HK-2 (cell line): ENCODE results near the gene PTRH2.
A peak's percentile ranks its signal among the peaks of the same experiment; 100 is the strongest.
"Not testable (repeated sequence)": the region's sequence is repeated elsewhere in the genome, so short reads cannot be mapped to it uniquely, and the experiment has no call there.

Experiments
- DNase-seq: peaks from one replicate; pipeline ENCODE4 v3.0.0-alpha.2; 2018; ENCODE audit not compliant: unreplicated experiment

The PTRH2 gene

DNA sequence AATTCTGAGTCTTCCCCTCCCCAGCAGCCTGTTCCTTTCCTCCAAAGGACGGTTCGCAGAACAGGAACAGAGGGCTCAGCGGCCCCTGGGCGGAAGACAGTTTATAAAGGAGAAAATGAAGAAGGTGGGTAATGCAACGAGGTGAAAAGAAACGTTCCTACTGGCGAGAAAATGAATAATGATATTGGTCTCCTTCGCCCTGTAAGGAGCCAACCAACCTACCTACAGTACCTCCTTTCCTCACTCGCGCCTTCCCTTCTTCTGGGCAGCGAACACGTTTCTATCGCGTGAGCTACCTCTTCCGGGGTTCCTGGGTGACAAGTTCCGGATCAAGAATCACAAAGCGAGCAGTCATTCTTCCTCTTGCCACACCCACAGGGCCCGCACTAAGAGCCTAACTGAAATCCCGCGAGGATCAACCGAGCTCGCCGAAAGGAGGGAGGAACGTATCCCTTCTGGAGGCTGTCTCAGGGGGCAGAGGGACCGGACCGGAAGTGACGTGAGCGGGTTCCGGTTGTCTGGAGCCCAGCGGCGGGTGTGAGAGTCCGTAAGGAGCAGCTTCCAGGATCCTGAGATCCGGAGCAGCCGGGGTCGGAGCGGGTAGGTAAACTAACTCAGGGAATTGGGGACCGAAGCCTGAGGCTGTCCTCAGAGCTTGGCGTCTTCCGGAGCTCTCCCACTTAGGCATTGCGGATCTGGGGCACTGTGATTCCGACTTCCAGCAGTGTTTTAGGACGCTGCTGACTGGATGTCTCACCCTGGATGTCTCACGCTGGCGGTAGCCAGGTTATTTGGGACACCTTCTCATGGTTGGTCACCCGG lies at the start of gene PTRH2, which contains the start of gene VMP1:
Gene PTRH2, minus strand, starts transcription at position 282 of the 822 bp plus-strand sequence. CDS start 9,452 bp downstream, outside the sequence.
Gene VMP1, plus strand, starts transcription at position 506 of the 822 bp plus-strand sequence. CDS start 23,793 bp downstream, outside the sequence.
- peak; percentile 98 for DNase-seq

DNA sequence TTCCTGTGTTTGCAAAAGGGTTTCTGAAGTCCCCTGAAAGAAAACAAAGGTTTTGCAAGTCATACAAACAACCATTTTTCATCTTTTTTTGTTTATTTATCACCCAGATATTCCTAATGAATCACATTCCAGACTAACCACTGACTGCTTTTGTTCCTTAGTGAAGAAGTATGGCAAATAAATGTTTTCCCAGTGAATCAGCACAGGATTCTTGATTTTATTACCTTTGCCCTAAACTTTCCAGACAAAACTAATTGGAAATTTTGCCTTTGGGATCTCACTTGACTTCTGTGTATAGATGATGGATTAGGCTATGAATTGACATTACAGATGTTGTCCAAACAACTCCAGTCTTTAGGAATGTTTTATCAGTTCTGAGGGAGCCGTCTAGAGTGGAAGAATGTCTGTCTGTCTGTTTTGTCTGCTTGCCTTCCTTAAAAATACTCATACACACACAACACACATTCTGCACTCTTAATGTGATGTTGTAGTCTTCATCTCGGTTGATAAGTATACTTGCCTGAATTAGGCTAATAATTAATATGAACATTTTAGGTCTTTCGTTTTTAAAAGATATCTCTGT lies 49.1 kb upstream of the PTRH2 start:
- DNase-seq = no peak

DNA sequence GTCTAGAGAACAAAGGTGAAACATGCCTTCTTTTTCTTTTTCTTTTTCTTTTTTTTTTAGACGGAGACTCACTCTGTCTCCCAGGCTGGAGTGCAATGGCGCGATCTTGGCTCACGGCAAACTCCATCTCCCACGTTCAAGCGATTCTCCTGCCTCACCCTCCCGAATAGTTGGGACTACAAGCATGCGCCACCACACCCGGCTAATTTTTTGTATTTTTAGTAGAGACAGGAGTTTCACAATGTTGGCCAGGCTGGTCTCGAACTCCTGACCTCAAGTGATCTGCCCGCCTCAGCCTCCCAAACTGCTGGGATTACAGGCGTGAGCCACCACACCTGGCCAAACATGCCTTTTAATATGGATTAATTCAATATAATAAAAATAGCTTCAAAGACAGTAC lies 47.8 kb upstream of the PTRH2 start:
- not testable (repeated sequence) for DNase-seq

DNA sequence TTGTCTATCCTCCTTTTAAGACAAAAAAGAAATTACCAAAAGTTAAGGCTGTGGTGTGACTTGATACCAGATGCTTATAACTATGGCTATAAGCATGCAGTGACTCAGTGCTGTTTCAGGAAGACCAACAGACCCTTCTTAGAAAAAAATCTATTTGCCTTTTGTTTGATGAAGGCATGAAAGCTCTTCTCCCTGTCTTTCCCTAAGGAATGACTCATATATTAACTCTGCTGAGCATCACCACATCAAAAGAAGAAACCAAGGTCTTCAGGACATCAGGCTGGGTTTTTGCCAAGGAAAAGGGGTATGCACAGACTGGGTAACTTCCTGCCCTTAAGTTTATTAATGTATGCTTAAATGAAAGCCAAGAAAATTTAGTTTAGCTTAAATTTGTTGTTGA lies 47.3 kb upstream of the PTRH2 start:
- peak; percentile 52 for DNase-seq

DNA sequence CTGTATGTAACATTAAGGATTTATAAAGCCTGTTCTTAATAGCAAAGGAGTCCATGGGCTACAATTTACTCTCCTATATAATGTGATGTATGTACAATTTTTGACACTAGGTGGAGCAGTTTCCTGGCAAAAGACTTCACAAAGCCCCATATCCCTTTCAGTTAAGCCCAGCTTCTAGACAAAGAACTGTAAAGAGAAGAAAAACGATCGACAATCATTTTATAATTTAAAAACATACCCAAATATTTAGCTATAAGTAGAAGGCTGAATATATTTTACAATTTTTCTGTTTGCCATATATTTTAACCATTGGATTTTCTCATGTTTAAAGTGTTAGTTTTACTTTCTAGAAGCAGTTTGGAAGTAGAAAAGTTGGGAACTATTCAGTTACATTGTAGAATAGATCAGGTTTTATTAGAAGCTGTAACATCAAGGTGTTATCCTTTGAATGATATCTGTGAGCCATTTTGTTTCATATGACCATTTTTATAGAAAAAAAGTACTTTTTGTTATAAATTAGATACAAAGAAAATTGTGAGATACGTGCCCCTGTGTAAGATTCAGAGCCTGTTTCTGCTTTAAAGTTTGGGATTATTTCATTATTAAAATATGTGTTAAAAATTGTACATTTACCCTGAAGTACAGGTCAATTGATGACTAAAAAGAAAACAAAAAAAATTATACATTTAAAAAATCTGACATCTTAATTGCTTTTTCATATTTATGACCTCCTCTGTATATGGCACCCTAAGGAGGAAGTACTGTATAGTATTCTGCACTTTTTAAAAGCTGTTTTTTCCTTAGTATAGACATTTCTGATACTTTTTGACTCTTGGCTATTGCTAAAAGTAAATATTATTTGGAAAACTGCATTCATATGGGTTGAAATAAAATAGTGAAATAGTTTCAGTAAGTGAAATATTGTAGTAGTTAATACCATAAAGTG lies 46.6 kb upstream of the PTRH2 start:
- no peak for DNase-seq

DNA sequence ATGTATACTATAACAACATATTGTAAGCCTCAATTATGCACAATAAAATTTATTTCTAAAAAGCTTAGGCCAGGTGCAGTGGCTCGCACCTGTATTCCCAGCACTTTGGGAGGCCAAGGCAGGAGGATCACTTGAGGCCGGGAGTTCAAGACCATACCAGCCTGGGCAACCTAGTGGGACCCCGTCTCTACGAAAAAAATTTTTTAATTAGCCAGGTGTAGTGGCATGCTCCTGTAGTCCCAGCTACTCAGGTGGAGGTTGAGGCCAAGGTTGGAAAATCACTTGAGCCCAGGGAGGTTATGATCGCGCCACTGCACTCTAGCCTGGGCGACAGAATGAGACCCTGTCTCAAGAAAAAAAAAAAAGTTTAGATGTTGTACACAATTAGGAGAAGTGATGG lies 45.7 kb upstream of the PTRH2 start:
- DNase-seq = no peak

DNA sequence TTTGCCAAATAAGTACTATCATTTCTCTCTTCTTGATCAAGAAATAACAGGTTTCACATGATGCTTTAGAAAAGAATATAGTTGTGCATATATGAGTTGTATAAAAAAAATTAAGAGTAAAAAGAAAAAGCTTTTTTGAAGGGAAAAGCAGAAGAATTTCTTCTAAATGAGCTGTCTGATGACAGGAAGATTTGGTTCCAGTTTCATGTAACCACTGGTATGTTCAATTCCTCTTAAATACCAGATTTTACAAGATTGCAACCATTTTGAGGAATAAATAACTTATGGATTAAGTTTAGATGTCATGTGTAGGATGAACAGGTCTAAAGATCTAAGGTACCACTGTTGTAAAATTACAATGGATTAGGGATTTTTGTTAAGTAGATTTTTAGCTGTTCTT lies 45.2 kb upstream of the PTRH2 start:
- DNase-seq = no peak

DNA sequence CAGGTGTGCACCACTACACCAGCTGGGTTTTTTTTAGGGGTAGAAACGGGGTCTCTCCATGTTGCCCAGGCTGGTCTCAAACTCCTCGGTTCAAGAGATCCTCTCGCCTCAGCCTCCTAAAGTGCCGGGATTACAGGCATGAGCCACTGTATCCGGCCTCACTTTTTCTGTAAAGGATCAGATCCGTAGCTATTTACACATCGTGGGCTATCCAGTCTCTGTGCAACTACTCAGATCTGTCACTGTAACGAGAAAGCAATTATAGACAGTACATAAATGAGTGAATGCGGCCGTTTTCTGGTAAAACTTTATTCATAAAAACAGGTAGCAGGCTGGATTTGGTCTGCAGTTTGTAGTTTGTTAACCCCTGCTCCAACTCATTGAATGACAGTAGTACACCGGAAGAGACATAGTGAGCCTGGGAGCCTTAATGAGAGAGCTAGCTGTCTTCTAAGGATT lies 44.8 kb upstream of the PTRH2 start:
- no peak for DNase-seq

DNA sequence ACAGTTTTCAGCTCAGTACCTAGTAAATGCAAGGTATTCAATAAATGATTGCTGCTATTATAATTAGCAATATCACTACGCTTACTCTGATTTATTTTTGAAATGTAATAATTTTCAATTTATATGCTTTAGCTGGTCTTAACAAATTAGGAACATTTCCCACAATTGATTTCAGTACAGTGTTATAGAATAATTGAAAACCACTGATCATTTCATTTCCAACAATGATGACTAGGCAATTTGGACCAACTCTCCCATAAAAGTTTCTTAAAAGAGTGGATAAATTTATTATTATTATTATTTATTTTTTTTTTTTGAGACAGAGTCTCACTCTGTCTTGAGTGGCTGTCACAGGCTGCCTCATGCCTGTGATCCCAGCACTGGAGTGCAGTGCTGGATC lies 41.4 kb upstream of the PTRH2 start:
- no peak for DNase-seq

DNA sequence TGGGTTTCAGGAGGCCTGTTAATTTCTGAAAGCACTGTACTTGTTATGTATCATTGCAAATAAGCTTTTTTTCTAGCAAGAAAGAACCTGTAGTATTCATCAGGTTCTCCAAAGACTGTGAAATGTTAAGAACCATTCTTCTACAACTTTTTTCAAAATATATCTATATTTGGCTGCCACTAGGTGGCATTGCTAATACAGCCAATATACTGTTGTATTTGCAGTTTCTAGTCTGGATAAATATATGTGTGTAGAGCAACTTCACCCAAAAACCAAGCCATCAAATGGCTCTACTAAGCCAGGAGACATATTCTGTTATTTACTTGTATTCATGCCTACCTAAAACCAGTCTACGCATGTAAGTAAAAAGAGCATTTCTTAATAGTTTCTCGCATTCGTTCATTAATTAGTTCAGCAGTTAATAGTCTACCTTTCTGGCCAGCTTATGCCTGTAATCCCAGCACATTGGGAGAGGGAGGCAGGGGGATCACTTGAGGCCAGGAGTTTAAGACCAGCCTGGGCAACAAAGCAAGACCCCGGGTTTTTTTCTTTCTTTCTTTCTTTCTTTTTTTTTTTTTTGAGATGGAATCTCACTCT lies 39.7 kb upstream of the PTRH2 start:
- DNase-seq = no peak

DNA sequence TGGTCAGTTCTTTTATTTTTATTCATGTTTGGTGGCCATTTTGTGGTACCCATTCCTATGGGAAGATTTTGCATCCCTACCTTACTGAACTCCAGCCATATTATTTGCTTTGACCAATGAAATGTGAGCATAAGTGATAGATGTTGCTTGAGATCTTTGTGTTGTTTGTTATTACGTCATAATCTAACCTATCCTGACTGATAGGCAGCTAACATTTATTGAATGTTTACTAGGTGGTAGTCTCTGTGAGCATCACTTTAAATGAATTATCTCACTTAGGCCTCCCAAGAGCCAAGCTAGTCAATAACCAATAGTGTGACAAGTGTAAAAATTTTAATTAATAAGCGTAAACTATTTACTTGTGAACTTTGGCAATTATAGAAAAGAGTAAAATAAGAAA lies 37.8 kb upstream of the PTRH2 start:
- no peak for DNase-seq

DNA sequence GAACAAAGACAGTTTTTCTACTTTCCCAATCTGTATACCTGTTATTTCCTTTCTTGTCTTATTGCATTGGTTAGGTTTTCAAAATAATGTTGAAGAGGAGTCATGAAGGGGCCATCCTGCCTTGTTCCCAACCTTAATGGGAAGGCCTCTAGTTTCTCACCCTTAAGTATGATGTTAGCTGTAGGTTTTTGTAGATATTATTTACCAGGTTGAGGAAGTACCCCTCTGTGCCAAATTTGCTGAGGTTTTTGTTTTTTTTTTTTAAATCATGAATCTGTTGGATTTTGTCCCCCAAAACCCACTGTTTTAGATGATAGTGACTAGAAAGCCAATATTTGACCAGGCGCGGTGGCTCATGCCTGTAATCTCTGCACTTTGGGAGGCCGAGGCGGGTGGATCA lies 36.6 kb upstream of the PTRH2 start:
- DNase-seq = no peak

DNA sequence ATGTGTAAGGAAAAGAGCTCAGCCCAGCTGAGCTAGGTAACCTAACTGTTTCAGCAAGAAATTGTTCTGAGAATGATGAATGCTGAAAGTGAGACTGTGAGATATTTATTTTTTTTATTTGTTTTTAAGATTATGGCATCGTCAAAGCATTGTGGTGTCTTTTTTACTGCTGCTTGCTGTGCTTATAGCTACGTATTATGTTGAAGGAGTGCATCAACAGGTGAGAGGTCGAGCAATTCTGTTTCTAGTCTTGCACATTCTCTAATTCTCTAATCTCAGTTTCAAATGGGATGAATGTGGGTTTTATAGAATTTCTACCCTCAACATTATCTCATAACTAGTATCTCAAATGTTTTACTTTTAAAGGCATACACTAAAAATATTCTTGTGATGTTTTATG lies 30.1 kb upstream of the PTRH2 start:
- no peak for DNase-seq

DNA sequence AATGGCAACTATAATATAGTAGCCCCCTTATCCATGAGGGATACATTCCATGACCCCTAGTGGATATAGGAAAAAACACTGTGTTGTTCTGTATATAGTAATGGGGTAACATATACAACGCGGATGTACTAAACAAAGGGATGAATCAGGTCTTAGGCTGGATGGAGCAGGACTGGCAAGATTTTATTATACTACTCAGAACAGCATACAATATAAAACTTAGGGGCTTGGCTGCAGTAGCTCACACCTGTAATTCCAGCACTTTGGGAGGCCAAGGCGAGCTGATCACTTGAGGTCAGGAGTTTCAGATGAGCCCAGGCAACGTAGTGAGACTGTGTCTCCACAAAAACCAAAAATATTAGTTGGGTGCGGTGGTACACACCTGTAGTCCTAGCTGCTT lies 27.0 kb upstream of the PTRH2 start:
- no peak for DNase-seq

DNA sequence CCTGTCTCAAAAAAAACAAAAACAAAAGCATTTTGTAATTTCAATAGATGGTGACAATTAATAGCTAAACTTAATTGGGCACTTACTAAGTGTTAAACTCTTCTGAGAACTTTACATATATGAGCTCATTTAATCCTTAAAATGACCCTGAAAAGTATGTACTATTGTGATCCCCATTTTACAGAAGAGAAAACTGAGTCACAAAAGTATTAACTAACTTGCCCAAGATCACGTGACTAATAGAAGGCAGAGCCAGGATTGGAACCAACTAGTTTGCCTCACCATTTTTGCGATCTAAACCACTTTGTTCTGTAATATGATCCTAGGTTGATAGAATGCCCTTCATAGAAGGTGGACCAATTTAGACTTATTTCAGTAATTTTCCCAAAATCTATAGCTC lies 26.5 kb upstream of the PTRH2 start:
- no peak for DNase-seq

DNA sequence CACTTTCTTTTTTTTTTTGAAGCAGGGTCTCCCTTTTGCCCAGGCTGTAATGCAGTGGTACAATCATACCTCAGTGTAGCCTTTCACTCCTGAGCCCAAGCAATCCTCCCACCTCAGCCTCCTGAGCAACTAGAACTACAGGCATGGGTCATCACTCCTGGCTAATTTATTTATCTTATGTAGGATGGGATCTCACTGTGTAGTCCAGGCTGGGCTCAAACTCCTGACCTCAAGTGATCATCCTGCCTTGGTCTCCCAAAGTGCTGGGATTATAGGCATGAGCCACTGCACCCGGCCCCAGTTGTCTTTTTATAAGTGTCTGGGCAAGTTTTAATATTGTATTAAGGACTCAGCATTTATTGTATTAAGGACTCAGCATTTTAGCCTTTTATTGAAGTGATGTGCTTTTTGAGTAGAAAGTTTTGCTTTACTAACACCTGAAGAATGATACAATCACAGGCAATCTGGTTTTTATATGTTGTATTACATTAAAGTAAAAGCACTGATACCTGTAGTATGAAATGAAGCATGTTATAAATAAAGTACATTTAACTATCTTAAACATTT lies 23.1 kb upstream of the PTRH2 start:
- DNase-seq = no peak

DNA sequence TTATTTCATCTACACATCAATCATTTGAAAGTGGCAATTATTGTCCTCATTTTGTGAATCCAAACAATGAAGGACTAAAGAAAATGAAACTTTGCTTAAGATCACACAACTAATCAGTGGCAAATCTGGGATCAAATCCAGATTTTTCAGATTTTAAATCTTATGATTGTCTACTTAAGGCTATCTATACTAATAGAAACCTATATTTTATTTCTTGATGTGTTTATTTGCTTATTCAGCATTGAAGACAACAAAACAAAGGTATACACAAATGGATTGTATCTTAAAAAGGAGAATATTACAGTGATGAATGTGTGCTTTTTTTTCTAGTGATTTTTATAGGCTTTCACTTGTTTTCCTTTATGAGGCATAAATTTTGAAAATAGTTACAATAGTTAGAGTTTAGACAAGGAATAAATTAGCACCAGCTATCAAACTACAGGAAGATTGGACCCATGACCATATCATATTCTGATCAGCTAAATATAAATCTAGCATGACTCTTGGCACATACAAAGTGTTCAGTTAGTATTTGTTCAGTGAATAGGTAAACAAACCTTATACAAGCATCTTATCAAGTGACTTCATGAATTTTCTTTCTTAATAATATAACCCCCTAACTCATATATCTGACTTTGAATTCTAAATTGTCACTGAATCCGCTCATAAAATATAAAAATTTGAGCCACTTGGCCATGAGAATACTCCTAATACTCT lies 20.7 kb upstream of the PTRH2 start:
- no peak for DNase-seq

DNA sequence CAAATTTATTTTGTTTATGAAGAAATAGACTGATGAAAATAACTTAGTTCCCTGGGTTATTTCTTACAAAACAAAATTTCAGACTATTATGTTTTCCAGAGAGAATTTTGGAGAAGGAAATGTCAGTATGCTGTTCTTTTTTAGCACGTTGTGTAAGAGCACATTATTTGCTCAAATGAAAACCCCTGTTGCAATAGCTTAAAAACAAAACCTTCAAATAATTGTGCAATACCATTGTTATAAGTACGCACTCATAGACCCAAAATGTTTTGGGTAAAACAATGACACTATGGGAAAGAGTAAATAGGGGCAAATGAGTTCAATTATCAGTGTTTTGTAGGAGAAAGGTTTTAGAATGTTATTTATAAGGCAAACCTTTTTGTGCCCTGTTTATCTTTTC lies 18.5 kb upstream of the PTRH2 start:
- DNase-seq = no peak

DNA sequence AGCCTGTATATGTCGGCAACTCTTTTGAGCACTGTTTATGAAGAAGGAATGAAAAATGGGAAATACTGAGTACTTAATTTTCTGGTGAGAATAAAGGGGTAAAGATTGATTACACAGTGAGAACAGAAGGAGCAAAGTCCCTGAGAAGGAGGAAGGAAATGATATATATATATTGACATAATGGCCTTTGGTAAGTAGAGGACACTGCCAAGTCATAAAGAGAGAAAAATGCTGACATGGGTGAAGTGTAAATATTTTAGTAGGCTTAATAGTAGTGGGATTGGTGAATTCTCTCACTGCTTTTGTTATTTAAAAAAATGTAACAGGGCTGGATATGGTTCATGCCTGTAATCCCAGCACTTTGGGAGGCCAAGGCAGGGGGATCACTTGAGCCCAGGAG lies 16.4 kb upstream of the PTRH2 start:
- no peak for DNase-seq

DNA sequence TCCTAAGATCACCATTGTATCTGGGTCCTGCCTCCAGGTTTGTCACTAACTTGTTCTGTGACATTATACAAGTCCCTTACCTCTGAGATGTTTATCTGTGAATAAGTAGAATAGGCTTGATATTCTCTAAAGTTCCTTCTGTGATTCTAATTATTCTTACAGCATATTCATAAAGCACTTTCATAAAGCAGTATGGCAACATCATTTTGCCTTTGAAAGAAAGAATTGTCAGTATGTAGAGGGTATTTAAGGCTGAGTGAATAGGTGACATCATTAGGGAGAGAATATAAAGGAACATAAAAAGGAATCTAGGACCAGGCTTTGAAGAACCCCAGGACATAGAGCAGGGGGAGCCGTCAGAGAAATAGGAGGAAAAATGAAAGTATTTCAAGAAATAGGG lies 15.8 kb upstream of the PTRH2 start:
- DNase-seq = no peak

DNA sequence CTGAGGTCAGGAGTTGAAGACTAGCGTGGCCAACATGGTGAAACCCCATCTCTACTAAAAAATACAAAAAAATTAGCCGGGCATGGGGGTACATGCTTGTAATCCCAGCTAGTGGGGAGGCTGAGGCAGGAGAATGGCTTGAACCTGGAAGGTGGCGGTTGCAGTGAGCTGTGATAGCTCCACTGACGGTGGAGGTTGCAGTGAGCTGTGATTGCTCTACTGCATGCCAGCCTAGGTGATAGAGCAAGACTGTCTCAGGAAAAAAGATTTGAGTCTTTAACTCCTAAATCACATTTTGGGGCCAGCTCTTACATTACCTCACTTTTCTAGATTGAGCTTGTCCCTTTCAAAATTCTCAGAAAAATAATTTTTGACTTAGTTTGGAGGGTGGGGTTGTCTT lies 15.4 kb upstream of the PTRH2 start:
- no peak for DNase-seq
